C4-2B (cell line): ENCODE measurements around the gene CAMK1D.

Experiments used
- ZFX ChIP-seq: fragments of 450-650 bp; IDR thresholded peaks from 2 replicates; pipeline ENCODE4 v1.6.1; 2017
- TF ChIP-seq, protein P1 (sequence below): fragments of 450-650 bp; conservative IDR thresholded peaks from 2 replicates; pipeline ENCODE4 v1.5.1; 2017; ENCODE audit warnings: mild to moderate bottlenecking

DNA sequence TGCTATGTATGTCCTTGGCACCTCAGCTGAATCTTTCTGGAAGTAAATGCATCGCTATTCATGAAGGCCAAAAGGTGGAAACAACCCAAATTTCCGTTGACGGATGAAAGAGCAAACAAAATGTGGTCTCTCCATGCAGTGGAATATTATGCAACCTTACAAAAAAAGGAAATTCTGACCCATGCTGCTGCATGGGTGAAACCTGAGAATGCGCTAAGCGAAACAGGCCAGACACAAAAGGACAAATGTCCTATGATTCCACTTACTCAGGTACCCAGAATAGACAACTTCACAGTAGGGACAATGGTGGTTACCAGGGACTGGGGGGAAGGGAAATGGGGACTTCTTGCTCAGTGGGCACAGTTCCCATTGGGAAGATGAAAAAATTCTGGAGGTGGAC is 158.8 kb downstream of the CAMK1D start:
- TF ChIP-seq, protein P1, sequence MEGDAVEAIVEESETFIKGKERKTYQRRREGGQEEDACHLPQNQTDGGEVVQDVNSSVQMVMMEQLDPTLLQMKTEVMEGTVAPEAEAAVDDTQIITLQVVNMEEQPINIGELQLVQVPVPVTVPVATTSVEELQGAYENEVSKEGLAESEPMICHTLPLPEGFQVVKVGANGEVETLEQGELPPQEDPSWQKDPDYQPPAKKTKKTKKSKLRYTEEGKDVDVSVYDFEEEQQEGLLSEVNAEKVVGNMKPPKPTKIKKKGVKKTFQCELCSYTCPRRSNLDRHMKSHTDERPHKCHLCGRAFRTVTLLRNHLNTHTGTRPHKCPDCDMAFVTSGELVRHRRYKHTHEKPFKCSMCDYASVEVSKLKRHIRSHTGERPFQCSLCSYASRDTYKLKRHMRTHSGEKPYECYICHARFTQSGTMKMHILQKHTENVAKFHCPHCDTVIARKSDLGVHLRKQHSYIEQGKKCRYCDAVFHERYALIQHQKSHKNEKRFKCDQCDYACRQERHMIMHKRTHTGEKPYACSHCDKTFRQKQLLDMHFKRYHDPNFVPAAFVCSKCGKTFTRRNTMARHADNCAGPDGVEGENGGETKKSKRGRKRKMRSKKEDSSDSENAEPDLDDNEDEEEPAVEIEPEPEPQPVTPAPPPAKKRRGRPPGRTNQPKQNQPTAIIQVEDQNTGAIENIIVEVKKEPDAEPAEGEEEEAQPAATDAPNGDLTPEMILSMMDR: no peak
- no peak for TF ChIP-seq ZFX
